ENCODE results near the gene MAGOH.

MAGOH gene

GRCh38 chr1:53203466-53203865 lies 34.9 kb downstream of the MAGOH start:
- no peak for TF ChIP-seq CTCF (conservative IDR thresholded peaks at IDR 0.05; ENCODE audit: control insufficient read depth, insufficient read depth, low read depth, low read length)
- DNase-seq (ENCODE audit: low read depth): no peak
- no peak overlapping the region for H3K4me3 ChIP-seq (ENCODE audit: control insufficient read depth, low read depth, low read length)

GRCh38 chr1:53198241-53198651 lies 40.1 kb downstream of the MAGOH start:
- TF ChIP-seq CTCF (conservative IDR thresholded peaks at IDR 0.05; ENCODE audit: control insufficient read depth, insufficient read depth, low read depth, low read length): no peak
- no peak overlapping the region for H3K4me3 ChIP-seq (ENCODE audit: control insufficient read depth, low read depth, low read length)
- DNase-seq (ENCODE audit: low read depth): peak; percentile 93

- peak; percentile 27 for DNase-seq (ENCODE audit: low read depth)
- peak overlapping the region; percentile 76 for H3K4me3 ChIP-seq (ENCODE audit: control insufficient read depth, low read depth, low read length)
- TF ChIP-seq CTCF (conservative IDR thresholded peaks at IDR 0.05; ENCODE audit: control insufficient read depth, insufficient read depth, low read depth, low read length): no peak
Observed at GRCh38 chr1:53197291-53198200, 40.8 kb downstream of the MAGOH start.

- H3K4me3 ChIP-seq (ENCODE audit: control insufficient read depth, low read depth, low read length): peak within 1 kb of the TSS; percentile 76
- TF ChIP-seq CTCF (conservative IDR thresholded peaks at IDR 0.05; ENCODE audit: control insufficient read depth, insufficient read depth, low read depth, low read length): no peak
- DNase-seq (ENCODE audit: low read depth): peak; percentile 88
Observed at GRCh38 chr1:53196485-53197290, 41.6 kb downstream of the MAGOH start, which contains the start of gene CPT2. CPT2 (plus strand) TSS chr1:53196824; CDS start chr1:53196944, 120 bp downstream.

GRCh38 chr1:53196017-53196484 lies 42.3 kb downstream of the MAGOH start:
- no peak for DNase-seq (ENCODE audit: low read depth)
- TF ChIP-seq CTCF (conservative IDR thresholded peaks at IDR 0.05; ENCODE audit: control insufficient read depth, insufficient read depth, low read depth, low read length): no peak
- peak overlapping the region; percentile 76 for H3K4me3 ChIP-seq (ENCODE audit: control insufficient read depth, low read depth, low read length)

GRCh38 chr1:53195246-53196016 lies 42.9 kb downstream of the MAGOH start:
- DNase-seq (ENCODE audit: low read depth): no peak
- H3K4me3 ChIP-seq (ENCODE audit: control insufficient read depth, low read depth, low read length): no peak overlapping the region
- TF ChIP-seq CTCF (conservative IDR thresholded peaks at IDR 0.05; ENCODE audit: control insufficient read depth, insufficient read depth, low read depth, low read length): no peak

Measured in fibroblast of mammary gland (primary cell).